GM18511 (cell line): ENCODE measurements around the gene MORC1.
"Not testable (repeated sequence)": the region's sequence is repeated elsewhere in the genome, so short reads cannot be mapped to it uniquely, and the experiment has no call there.

Source experiments
- ATAC-seq: cut with Tn5 transposase; IDR thresholded peaks from one replicate; pipeline ENCODE4 v1.9.1; 2021; ENCODE audit warnings: mild to moderate bottlenecking, moderate library complexity; ENCODE audit not compliant: unreplicated experiment

The MORC1 gene, protein sequence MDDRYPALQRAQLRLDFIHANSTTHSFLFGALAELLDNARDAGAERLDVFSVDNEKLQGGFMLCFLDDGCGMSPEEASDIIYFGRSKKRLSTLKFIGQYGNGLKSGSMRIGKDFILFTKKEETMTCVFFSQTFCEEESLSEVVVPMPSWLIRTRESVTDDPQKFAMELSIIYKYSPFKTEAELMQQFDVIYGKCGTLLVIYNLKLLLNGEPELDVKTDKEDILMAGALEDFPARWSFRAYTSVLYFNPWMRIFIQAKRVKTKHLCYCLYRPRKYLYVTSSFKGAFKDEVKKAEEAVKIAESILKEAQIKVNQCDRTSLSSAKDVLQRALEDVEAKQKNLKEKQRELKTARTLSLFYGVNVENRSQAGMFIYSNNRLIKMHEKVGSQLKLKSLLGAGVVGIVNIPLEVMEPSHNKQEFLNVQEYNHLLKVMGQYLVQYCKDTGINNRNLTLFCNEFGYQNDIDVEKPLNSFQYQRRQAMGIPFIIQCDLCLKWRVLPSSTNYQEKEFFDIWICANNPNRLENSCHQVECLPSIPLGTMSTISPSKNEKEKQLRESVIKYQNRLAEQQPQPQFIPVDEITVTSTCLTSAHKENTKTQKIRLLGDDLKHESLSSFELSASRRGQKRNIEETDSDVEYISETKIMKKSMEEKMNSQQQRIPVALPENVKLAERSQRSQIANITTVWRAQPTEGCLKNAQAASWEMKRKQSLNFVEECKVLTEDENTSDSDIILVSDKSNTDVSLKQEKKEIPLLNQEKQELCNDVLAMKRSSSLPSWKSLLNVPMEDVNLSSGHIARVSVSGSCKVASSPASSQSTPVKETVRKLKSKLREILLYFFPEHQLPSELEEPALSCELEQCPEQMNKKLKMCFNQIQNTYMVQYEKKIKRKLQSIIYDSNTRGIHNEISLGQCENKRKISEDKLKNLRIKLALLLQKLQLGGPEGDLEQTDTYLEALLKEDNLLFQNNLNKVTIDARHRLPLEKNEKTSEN

DNA sequence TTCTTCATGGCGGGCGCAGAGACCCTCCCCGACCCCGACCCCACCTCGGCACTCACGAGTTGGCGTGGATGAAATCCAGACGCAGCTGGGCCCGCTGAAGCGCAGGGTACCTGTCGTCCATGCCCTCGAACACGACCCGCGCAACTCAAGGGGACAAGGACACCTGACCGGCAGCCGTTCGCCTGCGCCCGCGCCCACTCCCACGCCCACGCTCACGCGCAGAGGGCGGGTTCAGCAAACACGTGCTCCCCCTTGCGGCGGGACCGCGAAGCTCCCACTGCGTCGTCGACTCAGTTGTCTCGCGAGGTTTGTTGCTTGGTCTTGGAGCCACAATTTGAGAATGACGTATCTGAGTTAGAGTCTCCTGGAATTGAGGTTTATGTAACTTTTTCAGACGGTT, at the start of gene MORC1:
TSS of gene MORC1 (minus strand) at position 196 of the 400 bp plus-strand sequence. CDS start at position 121, 75 bp downstream.
- no peak for ATAC-seq

- ATAC-seq, result no peak
Measured at GRCh38 chr3:109165905-109166304, 48.0 kb upstream of the MORC1 start.

- ATAC-seq, result no peak
Measured at GRCh38 chr3:109161487-109162123, 43.7 kb upstream of the MORC1 start.

- ATAC-seq, result no peak
Measured at GRCh38 chr3:109155828-109156227, 37.9 kb upstream of the MORC1 start.

GRCh38 chr3:109154979-109155378, 37.0 kb upstream of the MORC1 start:
- ATAC-seq, result no peak

DNA sequence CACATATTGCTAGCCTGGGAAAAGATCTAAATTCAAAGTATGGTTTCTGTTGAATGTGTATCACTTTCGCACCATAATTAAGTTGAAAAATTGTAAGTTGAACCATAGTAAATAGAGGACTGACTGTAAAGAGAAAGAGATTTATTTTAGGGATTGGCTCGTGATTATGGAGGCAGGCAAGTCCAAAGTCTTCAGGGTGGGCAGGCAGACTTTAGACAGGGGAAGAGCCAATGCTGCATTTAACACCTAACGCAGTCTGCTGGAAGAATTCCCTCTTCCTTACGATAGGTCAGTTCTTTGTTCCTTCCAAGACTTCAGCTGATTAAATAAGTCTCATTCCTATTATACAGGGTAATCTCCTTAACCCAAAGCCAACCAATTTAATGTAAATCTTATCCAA, 34.4 kb upstream of the MORC1 start:
- ATAC-seq, result no peak

DNA sequence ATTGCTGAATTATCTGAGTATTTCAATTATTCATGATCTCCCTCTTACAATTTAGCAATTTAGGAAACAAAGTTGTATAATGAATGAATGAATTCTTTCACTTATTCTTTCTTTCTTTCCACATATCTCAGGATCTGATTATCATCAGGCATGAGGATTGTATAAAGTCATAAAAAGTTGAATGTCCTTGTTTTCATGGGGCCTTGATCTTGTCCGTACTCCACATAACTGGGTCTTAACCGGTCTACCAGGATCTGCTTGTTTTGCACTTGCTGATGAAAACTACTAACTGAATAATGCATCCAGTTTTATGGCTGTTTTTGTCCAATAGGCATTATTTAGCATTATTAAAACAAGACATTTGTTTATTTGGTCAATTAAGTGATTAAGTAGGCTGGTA, 31.1 kb upstream of the MORC1 start:
- ATAC-seq, result no peak

DNA sequence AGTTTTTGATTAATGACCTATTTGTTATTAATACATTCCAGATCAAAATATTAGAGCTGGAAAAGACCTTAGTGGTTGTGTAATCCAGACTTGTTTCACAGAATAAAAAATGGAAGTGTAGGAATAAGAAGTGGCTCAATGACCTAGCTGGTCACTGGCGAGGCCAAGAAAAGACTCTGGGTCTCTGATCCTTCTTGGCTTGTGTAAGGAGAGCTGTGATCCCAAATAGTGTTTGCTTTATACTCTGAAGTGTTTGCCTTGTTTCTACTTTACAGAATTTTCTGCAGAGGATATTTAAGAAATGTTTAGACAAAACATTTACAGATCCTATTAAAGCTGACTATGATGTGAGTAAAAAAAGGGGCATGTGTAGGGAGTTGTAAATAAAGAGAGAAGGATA, 25.7 kb upstream of the MORC1 start:
- ATAC-seq, result no peak

DNA sequence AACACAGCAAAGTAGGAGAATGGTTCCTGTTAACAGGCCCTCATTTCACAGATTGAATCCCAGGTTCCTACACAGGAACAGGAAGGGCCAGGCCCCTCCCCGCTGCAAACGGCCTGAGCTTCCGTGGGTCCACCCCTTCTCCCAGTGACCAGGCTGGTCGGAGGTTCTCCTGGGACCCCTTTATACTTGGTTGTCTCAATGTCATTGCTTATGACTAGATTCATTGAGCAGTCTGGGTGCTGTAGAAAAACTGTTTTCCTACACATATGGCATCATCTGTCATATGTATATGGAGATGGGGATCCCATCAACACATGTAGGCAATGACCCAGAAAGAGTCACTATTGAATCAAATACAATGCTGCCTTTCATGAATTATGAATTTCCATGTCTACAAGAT, 22.4 kb upstream of the MORC1 start:
- ATAC-seq, result no peak

DNA sequence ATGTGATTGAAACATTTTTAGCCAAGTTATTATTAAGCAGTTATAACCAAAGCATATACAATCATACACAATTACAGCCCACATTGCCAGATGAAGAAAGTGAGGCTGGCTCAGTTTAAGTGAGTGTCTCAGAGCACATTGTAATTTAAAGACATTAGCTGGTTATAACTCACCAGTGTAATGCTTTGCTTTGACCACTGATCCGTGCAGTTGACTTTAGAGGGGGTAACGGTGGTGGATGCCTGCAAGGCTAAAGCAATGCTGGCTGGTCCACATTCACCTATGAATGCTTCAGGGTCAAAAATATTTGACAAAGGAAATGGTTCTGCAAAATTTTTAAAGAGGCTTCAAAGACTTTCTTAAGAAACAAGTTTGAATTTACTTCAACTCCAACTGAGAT, 19.8 kb upstream of the MORC1 start:
- no peak for ATAC-seq

DNA sequence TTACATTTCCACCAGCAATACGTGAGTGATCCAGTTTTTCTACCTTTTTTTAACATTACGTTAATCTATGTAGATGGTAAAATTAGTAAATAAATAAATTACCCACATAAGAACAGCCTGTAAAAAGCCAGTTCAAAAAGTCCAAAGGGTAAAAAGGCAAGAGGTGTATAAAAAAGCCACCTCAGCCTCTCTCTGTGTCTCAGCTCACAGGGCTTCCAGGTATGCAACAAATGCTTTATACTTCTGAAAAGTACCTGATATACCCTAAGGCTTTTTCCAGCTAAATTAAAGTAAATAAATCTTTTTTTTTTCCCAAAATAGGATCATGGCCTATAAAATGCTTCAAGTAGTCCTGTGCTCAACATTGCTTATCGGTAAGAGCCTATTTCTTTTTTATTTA, 18.6 kb upstream of the MORC1 start, which contains the start of gene C3orf85:
TSS of gene C3orf85 (plus strand) at position 197 of the 400 bp plus-strand sequence. CDS start at position 326, 129 bp downstream.
- no peak for ATAC-seq

DNA sequence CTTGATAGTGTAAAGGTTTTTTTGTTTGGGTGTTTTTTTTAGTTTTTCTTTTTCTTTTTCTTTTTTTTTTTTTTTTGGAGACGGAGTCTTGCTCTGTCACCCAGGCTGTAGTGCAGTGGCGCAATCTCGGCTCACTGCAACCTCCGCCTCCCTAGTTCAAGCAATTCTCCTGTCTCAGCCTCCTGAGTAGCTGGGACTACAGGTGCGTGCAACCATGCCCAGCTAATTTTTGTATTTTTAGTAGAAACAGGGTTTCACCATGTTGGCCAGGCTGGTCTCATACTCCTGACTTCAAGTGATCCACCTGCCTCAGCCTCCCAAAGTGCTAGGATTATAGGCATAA, 15.5 kb upstream of the MORC1 start:
- not testable (repeated sequence) for ATAC-seq

- no peak for ATAC-seq
Measured at GRCh38 chr3:109132801-109133473, 15.0 kb upstream of the MORC1 start.

GRCh38 chr3:109131276-109131675, 13.3 kb upstream of the MORC1 start:
- ATAC-seq, result no peak

DNA sequence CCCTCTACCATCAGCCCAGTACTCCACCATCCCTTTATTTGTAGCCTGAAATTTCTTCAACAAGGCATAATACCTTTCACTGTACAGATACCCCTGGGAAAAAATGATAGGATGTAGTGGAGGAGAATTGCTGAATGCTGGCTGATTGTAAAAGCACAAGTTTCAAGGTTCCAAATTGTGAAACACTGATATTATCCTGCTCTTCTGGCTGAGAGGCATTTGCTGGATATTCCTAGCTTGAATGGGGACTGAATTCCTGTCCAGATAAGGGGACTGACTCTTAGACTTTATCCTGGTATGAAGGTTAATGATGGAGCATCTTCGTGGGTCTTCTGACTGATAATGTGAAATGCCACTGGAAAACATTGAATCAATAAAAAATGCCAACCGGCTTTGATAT, 9.6 kb upstream of the MORC1 start:
- ATAC-seq, result no peak

GRCh38 chr3:109125902-109126301, 8.0 kb upstream of the MORC1 start:
- no peak for ATAC-seq

DNA sequence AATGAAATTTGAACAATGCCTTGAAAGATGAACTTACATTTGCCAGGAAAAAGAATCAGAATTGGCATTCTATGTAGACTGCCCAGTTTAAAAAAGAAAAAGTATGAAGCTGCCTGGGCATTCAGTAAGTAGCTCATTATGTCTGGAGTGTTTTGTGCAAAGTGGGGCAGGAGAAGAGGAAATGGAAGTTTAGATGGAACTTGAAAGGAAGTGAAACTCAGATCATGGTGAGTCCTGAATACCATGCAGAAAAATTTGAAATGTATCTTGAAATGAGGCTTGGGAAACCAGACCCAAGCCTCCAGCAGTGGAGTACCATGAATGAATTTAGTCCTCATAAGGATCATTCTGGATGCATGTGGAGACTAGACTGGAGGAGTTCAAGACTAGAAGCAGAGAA, 4.8 kb upstream of the MORC1 start:
- no peak for ATAC-seq

- ATAC-seq, result no peak
Measured at GRCh38 chr3:109118584-109118983, 650 bp upstream of the MORC1 start.

GRCh38 chr3:109116031-109116430, 1.9 kb downstream of the MORC1 start:
- no peak for ATAC-seq

DNA sequence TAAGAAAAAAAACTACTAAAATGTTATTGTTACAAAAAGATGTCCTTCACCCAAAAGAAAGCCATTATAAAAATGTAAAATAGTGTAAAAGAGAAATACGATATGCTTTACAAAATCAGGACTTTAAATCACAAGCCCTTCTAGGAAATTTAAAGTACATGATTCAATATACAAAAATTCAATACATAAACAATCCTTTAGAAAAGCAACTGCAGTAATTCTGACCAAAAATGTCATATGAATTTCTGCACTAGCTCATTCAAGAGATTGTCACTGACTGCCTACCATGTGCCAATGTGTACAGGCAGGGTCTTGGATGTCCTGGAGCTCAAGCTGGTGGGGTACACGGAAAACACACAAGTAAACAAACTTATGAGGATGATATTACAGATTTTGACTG, 2.5 kb downstream of the MORC1 start:
- no peak for ATAC-seq

DNA sequence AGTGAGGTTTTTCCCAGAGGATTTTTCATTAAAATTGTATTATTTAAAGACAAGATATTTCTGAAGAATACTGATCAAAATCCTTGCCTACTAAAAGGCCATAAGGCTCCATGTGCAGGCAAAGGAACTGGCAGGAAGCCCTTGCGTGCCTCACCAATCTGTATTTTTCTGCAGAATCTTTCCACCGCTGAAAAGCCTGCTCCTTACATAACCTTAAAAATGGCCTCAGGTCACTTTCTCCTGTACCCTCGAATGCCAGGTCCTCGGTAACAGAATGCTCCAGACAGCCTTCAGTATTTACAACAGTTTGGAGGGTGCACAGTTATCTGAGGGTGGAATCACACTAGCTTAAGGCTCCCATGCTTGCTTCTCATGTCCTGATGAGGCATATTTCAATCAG, 3.2 kb downstream of the MORC1 start:
- ATAC-seq, result no peak
